ENCODE measurements around the gene CDC7.

The CDC7 gene

GRCh38 chr1:91549041-91549735, 48.5 kb downstream of the CDC7 start:
- ChIA-PET POLR2A (no interaction called here), CTCF (no interaction called here)
- no peak for DNase-seq (ENCODE audit: extremely low spot score)
- TF ChIP-seq ELF4 (IDR thresholded peaks at IDR 0.05) (no peak), FOXA1 (IDR thresholded peaks at IDR 0.05) (no peak), CTBP1 (IDR thresholded peaks at IDR 0.05; ENCODE audit: borderline replicate concordance) (no peak), SUZ12 (IDR thresholded peaks at IDR 0.05) (no peak), FOXK2 (IDR thresholded peaks at IDR 0.05) (no peak), L3MBTL2 (conservative IDR thresholded peaks at IDR 0.05) (no peak), SP1 (IDR thresholded peaks at IDR 0.05) (no peak)
- TF ChIP-seq, protein P1, sequence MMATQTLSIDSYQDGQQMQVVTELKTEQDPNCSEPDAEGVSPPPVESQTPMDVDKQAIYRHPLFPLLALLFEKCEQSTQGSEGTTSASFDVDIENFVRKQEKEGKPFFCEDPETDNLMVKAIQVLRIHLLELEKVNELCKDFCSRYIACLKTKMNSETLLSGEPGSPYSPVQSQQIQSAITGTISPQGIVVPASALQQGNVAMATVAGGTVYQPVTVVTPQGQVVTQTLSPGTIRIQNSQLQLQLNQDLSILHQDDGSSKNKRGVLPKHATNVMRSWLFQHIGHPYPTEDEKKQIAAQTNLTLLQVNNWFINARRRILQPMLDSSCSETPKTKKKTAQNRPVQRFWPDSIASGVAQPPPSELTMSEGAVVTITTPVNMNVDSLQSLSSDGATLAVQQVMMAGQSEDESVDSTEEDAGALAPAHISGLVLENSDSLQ (IDR thresholded peaks at IDR 0.05): no peak

DNA sequence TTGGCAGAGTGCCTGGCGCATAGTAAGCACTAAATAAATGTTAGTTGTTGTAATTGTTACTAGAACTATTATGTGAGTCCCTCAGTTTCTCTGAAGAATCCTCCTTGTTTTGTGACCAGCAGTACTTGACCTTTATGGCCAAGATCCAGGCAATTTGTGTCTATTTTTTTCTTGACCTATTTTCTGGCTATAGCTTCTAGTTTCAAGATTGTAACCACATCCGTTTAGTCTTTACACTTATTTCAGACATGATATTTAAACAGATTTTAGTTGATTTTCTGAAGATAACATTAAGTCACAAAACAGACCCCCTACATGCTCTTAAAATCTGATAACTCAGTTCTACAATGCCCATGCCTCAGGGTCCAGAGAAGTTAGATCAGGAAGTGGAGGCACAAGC, 50.3 kb downstream of the CDC7 start:
- DNase-seq (ENCODE audit: extremely low spot score): no peak
- ChIA-PET POLR2A (no interaction called here), CTCF (no interaction called here)
- no peak for TF ChIP-seq SP1 (IDR thresholded peaks at IDR 0.05)
- no peak for TF ChIP-seq FOXK2 (IDR thresholded peaks at IDR 0.05)
- TF ChIP-seq FOXM1 (IDR thresholded peaks at IDR 0.05; ENCODE audit: borderline replicate concordance): no peak
- no peak for TF ChIP-seq SUZ12 (IDR thresholded peaks at IDR 0.05)
- TF ChIP-seq L3MBTL2 (conservative IDR thresholded peaks at IDR 0.05): no peak
- TF ChIP-seq BHLHE40 (IDR thresholded peaks at IDR 0.05; ENCODE audit: borderline replicate concordance): no peak
- TF ChIP-seq ARNT (IDR thresholded peaks at IDR 0.05): no peak
- TF ChIP-seq HDGF (IDR thresholded peaks at IDR 0.05; ENCODE audit: borderline replicate concordance): no peak
- TF ChIP-seq TARDBP (IDR thresholded peaks at IDR 0.05): no peak
- TF ChIP-seq, protein P1 (IDR thresholded peaks at IDR 0.05): no peak
- no peak for TF ChIP-seq LEF1 (IDR thresholded peaks at IDR 0.05; ENCODE audit: borderline replicate concordance)
- TF ChIP-seq ZNF384 (IDR thresholded peaks at IDR 0.05): no peak
- TF ChIP-seq FOXA1 (IDR thresholded peaks at IDR 0.05): no peak
- TF ChIP-seq CTBP1 (IDR thresholded peaks at IDR 0.05; ENCODE audit: borderline replicate concordance): no peak
- no peak for TF ChIP-seq ELF4 (IDR thresholded peaks at IDR 0.05)
- no peak for TF ChIP-seq NFRKB (IDR thresholded peaks at IDR 0.05)

DNA sequence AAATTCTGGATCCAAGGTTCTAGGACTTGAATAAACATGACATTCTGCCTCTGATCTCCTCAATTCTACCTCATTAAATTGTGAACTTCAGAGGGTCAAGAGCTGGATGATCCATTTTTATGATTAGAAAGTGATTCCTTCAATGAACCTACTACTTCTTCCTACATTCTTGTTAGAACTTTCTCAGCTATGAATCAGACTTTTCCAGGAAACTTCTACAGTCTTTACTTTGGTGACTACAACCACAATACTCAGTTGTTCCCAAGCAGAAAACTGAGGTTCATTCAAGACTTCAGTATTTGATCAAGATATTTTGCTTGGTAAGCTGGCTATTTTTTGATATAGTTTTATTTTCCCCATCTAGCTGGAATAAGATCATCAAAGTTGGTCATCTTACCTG, 51.4 kb downstream of the CDC7 start:
- DNase-seq (ENCODE audit: extremely low spot score): no peak
- ChIA-PET CTCF (no interaction called here), POLR2A (no interaction called here)
- TF ChIP-seq ELF4 (IDR thresholded peaks at IDR 0.05) (no peak), ARNT (IDR thresholded peaks at IDR 0.05) (no peak), FOXM1 (IDR thresholded peaks at IDR 0.05; ENCODE audit: borderline replicate concordance) (no peak), FOXA1 (IDR thresholded peaks at IDR 0.05) (no peak), SP1 (IDR thresholded peaks at IDR 0.05) (no peak), NFRKB (IDR thresholded peaks at IDR 0.05) (no peak), ZNF384 (IDR thresholded peaks at IDR 0.05) (no peak), FOXK2 (IDR thresholded peaks at IDR 0.05) (no peak), BHLHE40 (IDR thresholded peaks at IDR 0.05; ENCODE audit: borderline replicate concordance) (no peak)
- TF ChIP-seq, protein P1 (IDR thresholded peaks at IDR 0.05): no peak

GRCh38 chr1:91552596-91552995, 51.9 kb downstream of the CDC7 start:
- TF ChIP-seq SP1 (IDR thresholded peaks at IDR 0.05) (no peak), CTBP1 (IDR thresholded peaks at IDR 0.05; ENCODE audit: borderline replicate concordance) (no peak), ELF4 (IDR thresholded peaks at IDR 0.05) (no peak), ZNF384 (IDR thresholded peaks at IDR 0.05) (no peak), SUZ12 (IDR thresholded peaks at IDR 0.05) (no peak), FOXA1 (IDR thresholded peaks at IDR 0.05) (no peak), BHLHE40 (IDR thresholded peaks at IDR 0.05; ENCODE audit: borderline replicate concordance) (no peak), HDGF (IDR thresholded peaks at IDR 0.05; ENCODE audit: borderline replicate concordance) (no peak), TARDBP (IDR thresholded peaks at IDR 0.05) (no peak), FOXK2 (IDR thresholded peaks at IDR 0.05) (no peak), FOXM1 (IDR thresholded peaks at IDR 0.05; ENCODE audit: borderline replicate concordance) (no peak), NFRKB (IDR thresholded peaks at IDR 0.05) (no peak), L3MBTL2 (conservative IDR thresholded peaks at IDR 0.05) (no peak), LEF1 (IDR thresholded peaks at IDR 0.05; ENCODE audit: borderline replicate concordance) (no peak), ARNT (IDR thresholded peaks at IDR 0.05) (no peak)
- TF ChIP-seq, protein P1 (IDR thresholded peaks at IDR 0.05): no peak
- POLR2A ChIA-PET: no interaction called here
- no peak for DNase-seq (ENCODE audit: extremely low spot score)
- CTCF ChIA-PET: no interaction called here

DNA sequence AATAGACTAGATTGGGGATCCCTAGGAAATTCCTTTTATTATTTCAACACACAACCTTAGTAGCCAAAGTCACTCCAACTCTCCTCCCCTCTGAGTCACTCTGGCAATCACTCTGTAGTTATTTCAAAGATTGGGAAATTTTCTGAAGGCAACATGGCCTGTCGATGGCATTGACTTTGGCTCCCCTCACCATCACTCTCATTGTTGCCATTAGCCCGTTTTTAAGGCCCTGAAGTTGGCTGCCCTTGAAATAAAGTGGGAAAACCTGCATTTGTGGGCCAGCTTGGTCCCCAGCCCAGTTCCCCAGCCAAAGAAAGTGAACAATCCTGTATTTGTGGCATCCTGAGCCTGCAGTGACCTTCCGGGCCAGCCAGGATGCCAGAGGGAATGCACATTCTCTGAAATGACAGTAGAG, 52.5 kb downstream of the CDC7 start:
- DNase-seq (ENCODE audit: extremely low spot score): no peak
- no peak for TF ChIP-seq FOXA1 (IDR thresholded peaks at IDR 0.05)
- no peak for TF ChIP-seq L3MBTL2 (conservative IDR thresholded peaks at IDR 0.05)
- ChIA-PET CTCF (no interaction called here), POLR2A (no interaction called here)

GRCh38 chr1:91555074-91555730, 54.6 kb downstream of the CDC7 start:
- POLR2A ChIA-PET: no interaction called here
- DNase-seq (ENCODE audit: extremely low spot score): no peak
- CTCF ChIA-PET: no interaction called here
- TF ChIP-seq, protein P1 (IDR thresholded peaks at IDR 0.05): no peak
- TF ChIP-seq ELF4 (IDR thresholded peaks at IDR 0.05): no peak
- no peak for TF ChIP-seq FOXK2 (IDR thresholded peaks at IDR 0.05)
- TF ChIP-seq CTBP1 (IDR thresholded peaks at IDR 0.05; ENCODE audit: borderline replicate concordance): no peak
- no peak for TF ChIP-seq LEF1 (IDR thresholded peaks at IDR 0.05; ENCODE audit: borderline replicate concordance)
- TF ChIP-seq FOXA1 (IDR thresholded peaks at IDR 0.05): no peak
- TF ChIP-seq SP1 (IDR thresholded peaks at IDR 0.05): no peak
- TF ChIP-seq BHLHE40 (IDR thresholded peaks at IDR 0.05; ENCODE audit: borderline replicate concordance): no peak
- TF ChIP-seq ZNF384 (IDR thresholded peaks at IDR 0.05): no peak
- no peak for TF ChIP-seq TARDBP (IDR thresholded peaks at IDR 0.05)
- no peak for TF ChIP-seq NFRKB (IDR thresholded peaks at IDR 0.05)
- no peak for TF ChIP-seq SUZ12 (IDR thresholded peaks at IDR 0.05)
- no peak for TF ChIP-seq FOXM1 (IDR thresholded peaks at IDR 0.05; ENCODE audit: borderline replicate concordance)
